SKM-1 treated with dmso at 0.1 percent for 144 hours (cell line): ENCODE data around the gene SNRNP27.
"Not testable (repeated sequence)": the region's sequence is repeated elsewhere in the genome, so short reads cannot be mapped to it uniquely, and the experiment has no call there.

Experiments used
- DNase-seq: peaks from one replicate; lab custom pipeline; 2025; ENCODE audit not compliant: unreplicated experiment; lab: John Stamatoyannopoulos, UW

Gene SNRNP27, protein sequence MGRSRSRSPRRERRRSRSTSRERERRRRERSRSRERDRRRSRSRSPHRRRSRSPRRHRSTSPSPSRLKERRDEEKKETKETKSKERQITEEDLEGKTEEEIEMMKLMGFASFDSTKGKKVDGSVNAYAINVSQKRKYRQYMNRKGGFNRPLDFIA

DNA sequence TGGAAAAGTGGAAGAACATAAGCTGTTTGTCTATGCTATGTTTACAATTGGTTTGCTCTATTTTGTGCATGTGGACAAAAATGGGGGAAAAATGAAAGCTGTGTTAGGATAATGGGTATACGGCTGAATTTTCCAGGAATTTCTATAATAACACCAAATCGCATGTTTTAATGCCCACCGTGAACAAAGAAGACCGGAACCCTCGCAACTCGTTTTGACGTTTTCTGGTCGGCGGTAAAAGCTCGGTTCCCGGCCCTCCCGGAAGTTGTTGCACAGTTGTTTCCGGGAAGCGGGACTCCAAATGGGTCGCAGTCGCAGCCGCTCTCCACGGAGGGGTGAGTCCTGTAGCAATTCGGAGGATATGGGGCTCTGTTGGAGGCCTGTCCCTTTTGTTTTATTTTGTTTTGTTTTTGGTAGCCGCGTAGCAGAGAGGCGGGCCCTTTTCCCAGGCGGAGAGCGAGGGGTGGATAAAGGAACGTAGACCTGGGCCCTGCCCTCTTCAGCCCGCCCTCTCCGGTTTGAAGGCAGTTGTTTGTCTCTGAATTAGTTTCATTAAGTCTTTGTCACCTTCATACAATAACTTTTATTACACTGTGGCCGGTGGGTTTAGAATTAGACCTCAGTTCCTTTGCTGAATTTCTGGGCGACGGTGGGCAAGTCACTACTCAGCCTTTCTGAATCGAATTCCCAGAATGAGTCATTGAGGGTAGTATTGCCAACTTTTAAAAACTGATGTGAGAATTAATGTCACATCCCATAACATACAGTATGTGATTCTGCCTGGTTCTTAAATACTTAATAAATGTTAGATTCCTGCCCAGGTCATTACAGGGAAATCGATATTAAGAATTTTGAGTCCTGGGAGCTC lies at the start of gene SNRNP27:
TSS of gene SNRNP27 (plus strand) at position 273 of the 868 bp plus-strand sequence. CDS start at position 302, 29 bp downstream.
- DNase-seq, result peak; percentile 66

DNA sequence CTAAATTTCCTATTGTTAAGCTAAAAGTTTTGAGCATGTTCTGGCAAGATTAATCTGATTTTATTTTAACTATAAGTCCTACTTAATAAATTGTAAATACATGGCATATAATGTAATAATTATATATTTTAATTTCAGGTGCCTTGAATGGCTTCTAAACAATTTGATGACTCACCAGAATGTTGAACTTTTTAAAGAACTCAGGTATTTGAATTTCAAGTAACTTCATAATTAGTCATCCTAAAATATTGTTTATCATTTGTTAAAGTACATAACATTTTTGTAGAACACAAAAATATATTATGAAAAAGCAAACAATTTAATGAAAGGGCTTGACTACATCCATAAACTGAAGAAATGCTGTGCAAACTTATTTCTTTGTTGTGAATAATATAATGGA lies 49.8 kb upstream of the SNRNP27 start:
- DNase-seq, result no peak

DNA sequence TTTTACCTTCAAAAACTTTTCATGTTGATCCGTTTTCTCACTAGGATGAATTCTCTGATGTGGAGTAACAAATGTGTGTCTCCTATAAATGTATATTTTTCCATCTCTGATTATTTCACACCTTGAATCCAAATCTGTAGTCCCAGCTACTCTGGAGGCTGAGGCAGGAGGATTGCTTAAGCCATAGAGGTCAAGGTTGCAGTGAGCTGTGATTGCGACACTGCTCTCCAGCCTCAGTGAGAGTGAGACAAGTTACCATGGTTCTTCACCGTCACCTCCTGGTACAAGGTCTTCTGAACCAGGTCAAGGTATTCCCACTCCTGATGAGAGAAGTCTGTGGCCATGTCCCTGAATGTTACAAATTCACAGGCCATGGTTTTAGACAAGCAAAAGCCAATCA lies 49.2 kb upstream of the SNRNP27 start:
- no peak for DNase-seq

DNA sequence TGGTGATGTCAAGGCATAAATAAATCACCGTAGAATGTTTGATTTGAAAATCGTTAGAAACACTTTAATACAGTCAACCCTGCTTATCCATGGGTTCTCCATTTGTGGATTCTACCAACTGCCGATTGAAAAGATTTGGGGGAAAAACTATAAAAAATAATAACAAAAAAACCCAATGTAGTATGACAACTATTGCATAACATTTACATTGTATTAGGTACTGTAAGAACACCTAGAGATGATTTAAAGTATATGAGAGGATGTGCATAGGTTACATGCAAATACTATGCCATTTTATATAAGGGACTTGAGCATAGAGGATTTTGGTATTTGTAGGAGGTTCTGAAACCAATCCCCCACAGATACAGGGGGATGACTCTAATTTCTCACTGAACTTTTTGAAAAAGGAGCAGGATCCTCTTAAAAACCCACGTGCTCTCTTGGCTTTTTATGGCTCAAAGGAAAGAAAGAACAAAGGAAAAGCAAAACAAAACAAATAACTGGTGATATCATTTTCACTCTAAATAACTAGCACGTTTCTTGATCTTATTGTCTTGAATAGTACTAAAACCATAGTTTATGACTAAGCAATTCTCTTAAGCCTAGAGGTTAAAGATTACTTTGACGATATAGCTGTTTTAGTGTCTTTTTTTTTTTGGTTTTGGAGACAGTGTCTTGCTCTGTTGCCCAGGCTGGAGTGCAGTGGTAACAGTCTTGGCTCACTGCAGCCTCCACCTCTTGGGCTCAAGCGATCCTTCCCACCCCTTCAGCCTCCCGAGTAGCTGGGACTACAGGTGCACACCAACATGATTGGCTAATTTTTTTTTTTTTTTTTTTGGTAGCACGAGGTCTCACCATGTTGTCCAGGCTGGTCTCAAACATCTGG lies 47.3 kb upstream of the SNRNP27 start:
- no peak for DNase-seq

DNA sequence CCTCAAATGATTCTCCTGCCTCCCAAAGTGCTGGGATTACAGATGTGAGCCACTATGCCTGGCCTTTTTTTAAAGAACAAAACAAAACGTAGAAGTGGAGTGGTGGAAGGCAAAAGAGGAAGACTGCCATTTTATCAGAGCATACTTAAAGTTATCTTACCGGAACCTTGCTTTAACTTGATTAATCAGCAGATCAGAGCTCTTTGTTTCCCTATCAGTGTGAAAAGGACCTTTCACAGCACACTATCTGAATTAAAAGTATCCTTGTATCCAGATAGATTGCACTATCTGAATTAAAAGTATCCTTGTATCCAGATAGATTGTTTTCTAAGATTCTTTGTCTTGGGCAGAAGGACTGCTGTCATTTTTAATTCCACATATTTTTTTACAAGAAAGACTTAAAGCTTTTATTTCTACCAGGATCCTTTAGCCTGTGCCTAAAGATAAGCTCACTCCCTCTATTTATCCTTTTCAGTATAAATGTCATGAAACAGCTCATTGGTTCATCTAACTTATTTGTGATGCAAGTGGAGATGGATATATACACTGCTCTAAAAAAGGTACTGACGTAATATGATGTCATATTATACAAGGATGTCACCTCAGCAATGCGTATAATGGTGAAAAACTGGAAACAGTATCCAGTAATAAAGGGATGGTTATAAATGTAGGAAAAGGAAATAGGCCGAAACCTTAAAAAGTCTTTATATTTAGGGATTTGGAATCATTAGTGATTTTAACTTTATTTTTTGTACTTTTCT lies 46.5 kb upstream of the SNRNP27 start:
- no peak for DNase-seq

DNA sequence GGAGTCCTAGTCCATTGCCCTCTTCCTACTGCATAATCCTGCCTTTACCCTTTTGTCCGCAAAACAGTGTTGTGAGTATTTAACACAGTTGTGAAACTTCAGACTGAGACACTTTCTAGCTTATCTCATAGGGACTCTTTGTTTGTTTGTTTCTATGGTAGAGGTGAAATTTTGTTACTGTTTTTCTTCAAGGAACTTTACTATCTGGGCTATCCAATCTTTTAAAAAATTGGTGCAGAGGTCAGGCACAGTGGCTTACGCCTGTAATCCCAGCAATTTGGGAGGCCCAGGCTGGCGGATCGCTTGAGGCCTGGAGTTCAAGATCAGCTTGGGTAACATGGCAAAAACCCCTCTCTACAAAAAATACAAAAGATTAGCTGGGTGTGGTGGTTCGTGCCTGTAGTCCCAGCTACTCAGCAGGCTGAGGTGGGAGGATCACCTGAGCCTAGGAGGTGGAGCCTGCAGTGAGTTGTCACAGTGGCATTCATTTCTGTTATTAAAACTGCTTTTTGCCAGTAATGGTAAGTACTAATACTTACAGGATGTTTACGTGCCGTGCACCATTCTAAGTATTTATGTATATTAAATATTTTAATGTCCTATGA lies 45.5 kb upstream of the SNRNP27 start:
- no peak for DNase-seq

DNA sequence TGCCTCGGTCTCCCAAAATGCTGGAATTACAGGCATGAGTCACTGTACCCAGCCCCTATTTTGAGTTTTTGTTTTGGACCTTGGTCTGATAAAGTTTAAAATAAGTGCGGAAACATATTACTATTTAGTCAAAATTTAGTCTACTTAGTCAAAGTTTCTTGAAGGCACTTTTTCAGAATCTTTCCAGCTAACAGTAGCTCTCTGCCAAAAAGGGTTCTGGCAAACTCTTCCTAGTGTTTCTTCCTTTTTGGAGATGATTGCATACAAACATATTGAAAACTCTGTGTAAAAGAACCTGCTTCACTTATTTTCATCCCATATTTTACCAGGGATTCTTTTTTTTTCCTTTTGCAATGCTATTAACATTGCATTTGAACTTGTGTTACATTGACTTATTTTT lies 35.5 kb upstream of the SNRNP27 start:
- DNase-seq, result no peak

DNA sequence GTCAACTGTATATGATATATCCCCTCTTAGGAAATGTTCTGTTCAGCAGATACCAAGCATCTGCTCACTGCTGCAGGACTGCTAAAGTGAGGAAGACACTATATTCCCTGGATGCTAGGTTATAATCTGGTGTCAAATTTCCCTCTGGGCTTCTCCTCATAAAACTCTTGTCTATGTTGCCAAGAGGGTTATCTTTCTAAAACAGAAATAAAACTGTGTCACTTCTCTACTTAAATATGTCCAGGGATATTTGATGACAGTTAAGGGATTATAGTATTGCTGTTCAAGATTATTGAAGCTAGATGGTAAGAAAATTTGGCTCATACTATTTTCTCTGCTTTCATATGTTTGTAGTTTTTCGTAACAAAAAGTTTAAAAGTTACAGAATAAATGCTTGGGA lies 30.5 kb upstream of the SNRNP27 start:
- no peak for DNase-seq

DNA sequence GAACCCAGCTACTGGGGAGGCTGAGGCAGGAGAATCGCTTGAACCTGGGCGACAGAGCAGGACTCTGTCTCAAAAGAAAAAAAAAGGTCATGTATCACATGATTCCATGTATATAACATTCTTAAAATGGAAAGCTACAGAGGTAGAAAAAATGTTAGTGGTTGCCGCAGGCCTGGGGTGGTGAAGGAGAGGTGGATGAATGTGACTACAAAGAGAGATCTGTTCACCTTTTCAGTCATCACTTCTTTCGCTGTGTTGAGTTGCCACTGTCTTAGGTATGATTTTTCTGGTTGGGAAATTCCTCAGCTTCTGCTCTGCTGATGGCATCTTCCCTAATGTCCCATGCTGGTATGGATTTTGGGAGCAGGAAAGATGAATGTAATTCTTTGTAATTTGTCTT lies 5.3 kb upstream of the SNRNP27 start:
- DNase-seq, result no peak

DNA sequence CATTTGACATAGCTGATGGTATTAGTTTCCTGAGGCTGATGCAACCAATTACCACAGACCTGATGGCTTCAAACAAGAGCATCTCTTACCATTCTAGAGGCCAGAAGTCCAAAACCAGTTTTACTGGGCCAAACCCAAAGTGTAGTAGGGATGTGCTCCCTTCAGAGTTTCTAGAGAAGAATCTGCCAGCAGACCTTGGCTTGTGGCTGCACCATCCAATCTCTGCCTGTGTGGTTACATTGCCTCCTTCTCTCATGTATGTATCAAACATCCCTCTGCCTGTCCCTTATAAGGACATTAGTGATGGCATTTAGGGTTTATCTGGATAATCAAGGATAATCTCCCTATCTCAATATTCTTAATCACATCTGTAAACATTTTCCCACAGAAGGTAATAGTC lies 4.5 kb upstream of the SNRNP27 start:
- no peak for DNase-seq

DNA sequence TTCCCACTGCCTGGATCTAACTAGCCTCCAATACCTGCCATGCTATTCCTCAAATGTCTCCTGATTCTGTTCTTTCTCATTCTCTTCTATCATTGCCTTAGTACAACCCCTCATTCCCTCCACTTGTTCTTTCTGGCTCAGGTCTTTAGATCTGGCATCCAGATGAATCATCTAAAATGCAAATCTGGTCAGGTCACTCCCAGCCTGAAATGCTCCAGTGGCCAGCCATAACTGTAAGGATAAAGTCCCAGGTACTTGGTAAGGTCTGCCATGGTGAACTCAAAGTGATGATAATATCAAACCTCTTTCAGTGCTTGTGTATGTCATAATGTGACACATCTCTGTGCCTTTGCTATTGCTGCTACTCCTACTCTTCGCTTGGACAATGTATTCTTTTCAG lies 2.9 kb upstream of the SNRNP27 start:
- DNase-seq, result no peak

DNA sequence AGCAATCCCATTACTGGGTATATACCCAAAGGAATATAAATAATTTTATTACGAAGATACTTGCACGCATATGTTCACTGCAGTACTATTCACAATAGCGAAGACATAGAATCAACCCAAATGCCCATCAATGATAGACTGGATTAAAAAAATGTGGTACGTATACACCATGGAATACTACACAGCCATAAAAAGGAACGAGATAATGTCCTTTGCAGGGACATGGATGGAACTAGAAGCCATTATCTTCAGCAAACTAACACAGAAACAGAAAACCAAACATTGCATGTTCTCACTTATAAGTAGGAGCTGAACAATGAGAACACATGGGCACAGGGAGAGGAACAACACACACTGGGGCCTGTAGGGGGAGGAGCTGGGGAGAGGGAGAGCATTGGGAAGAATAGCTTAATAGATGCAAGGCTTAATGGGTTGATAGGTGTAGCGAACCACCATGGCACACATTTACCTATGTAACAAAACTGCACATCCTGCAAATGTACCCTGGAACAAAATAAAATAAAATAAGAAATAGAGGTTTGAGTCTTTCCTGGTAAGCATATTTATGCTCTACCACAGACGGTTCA lies 825 bp upstream of the SNRNP27 start:
- DNase-seq, result not testable (repeated sequence)

DNA sequence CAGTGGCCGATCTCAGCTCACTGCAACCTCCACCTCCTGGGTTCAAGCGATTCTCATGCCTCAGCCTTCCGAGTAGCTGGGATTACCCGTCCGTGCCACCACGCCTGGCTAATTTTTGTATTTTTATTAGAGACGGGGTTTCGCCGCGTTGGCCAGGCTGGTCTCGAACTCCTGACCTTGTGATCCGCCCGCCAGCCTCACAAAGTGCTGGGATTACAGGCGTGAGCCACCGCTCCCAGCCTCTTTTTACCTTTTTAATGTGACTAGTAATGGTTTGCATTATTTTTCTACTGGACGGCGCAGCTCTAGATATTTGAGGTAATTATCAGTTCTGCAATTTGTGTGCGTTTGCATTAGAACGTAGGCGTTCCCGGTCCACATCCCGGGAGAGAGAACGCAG lies 981 bp downstream of the SNRNP27 start:
- not testable (repeated sequence) for DNase-seq

DNA sequence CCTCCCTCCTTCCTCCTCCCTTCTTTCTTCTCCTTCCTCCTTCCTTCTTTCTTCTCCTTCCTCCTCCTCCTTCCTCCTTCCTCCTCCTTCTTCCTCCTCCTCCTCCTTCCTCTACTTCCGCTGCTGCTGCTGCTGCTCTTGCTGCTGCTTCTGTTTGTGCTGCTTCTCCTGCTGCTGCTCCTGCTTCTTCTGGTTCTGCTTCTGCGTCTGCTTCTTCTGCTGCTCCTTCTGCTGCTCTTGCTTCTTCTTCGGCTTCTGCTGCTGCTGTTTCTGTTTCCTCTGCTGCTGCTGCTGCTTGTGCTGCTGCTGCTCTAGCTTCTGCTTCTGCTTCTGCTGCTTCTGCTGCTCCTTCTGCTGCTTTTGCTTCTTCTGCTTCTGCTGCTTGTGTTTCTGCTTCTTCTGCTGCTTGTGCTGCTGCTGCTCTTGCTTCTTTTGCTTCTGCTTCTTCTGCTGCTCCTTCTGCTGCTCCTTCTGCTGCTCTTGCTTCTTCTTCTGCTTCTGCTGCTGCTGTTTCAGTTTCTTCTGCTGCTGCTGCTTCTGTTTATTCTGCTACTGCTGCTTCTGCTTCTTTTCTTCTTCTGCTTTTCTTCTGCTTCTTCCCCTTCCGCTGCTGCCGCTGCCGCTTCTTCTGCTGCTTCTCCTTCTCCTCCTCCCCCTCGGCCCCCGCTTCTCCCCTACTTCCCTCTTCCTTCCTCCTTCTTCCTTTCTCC lies 8.6 kb downstream of the SNRNP27 start:
- DNase-seq, result peak; percentile 96

DNA sequence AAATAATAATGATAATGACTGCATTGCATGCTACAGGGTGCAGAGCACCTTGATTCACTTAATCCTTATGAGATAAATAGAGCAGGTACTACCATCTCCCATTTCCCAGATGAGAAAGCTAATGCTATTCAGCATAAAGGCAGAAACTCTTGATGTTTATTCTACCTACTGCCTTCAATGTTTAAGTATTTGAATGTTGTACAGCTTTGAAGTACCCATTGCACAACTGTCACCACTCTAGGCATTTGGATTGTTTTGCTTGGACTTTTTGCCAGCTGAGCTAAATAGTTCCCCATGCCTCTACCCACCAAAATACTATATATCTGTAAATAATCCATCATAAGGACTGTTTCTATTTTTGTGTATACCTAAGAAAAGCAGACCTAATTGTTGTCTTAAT lies 13.5 kb downstream of the SNRNP27 start:
- DNase-seq, result no peak

DNA sequence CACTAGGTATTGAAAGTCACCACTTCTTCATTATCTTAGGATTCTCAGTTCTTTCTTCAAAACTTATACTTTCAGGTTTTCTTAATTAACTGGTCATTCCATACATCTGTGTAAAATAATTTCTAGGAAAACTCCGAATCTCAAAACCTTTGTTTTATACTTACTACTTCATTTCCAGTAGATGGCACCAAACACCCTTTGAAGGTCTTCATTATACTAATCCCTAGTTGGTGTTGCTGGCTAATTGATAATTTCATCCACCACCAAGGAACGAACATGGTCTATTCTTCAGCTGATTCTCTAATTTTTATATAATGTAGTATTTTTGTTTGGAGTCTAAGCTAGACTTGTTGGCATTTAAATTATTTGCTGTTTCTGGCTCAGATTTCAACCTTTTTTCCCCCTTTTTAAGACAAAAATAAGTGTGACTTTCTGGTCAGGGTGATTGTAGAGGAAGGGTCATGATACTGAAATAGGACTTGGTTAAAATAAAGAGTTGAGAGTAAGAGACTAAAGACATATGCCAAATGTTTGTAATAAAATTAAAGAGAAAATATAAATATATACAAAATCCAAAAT lies 18.3 kb downstream of the SNRNP27 start:
- peak; percentile 65 for DNase-seq

DNA sequence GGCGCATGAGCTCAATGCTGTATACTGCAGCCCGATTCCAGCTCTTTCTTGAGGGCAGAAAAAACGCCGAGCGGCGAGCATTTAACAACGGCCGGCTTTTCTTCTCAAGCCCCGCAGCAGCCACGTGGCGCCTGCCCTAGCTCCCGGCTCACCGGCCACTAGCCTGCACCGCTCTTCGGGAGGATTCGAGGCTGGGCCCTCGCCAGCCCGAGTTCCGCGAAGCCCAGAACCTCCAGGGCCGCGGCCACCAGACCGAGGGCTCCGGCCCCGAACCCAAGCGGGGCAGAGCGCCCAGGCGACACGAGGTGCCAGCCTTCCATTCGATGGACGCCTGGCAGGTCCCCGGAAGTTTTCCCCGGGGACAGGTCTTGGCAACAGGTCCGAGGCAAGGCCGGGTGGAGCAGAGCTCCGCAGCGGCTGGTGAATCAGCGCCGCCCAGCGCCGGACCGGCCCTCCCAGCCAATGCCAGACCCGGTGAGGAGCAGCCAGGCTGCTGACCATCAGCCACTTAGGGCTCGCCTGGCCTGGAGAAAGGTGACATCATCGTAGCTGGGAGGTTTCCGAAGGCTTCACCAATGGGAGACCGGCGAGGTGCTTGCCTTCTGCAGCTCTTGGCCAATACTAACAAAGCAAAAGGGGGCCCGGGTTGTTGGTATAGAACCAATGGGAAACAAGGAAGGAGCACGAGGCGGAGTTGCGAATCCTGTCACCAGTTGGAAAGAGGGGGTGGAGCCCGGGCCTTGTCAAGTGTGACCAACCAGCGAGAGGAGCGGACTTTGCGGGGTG lies 20.6 kb downstream of the SNRNP27 start:
- DNase-seq, result peak; percentile 100
